H1 (cell line): Measurements from ENCODE around the gene GALNT18. TPM values are rescaled to one million over a fixed set of nuclear protein-coding genes. Genes with fewer than 3 reads are reported as not detected.

Experiments used
- CBX5 ChIP-seq: fragments of 300-800, 300-1000 bp; sonication (generic); IDR thresholded peaks from 2 replicates; pipeline ENCODE4 v1.7.1; 2016; ENCODE audit warnings: antibody characterized with exemption, low read length, low read depth
- EZH2 ChIP-seq: fragments of 200-600 bp; sonication (generic); IDR thresholded peaks from 2 replicates; pipeline ENCODE4 v1.7.1; 2012; ENCODE audit warnings: low read depth, mild to moderate bottlenecking, moderate library complexity, low read length, inconsistent platforms; ENCODE audit not compliant: severe bottlenecking
- JUN ChIP-seq: IDR thresholded peaks from 2 replicates; pipeline ENCODE4 v1.6.1; 2011; ENCODE audit warnings: low read depth, mild to moderate bottlenecking, improper control_type of control experiment, low read length
- SRF ChIP-seq: IDR thresholded peaks from 2 replicates; pipeline ENCODE4 v1.6.1; 2011; ENCODE audit warnings: mild to moderate bottlenecking, low read depth, low read length, moderate library complexity
- YY1 ChIP-seq: IDR thresholded peaks from 2 replicates; pipeline ENCODE4 v1.6.1; 2011; ENCODE audit warnings: low read depth, mild to moderate bottlenecking, low read length
- polyA plus RNA-seq, 7 experiments: library from polyadenylated mRNA; depleted of rRNA in 3 of 7; stranded (reverse) in 5 of 7; unstranded in 2 of 7; fragments of >200 nt in 5 of 7; fragments of 200-250 nt in 2 of 7; gene quantifications; 1 replicate in 5 of 7; 2 replicates in 1 of 7; 4 replicates in 1 of 7; pipeline versions ENCODE4 v1.2.1 to v1.2.3, GENCODE V29; 2011 to 2013; ENCODE audit warnings: missing spikeins in 2 of 7, mixed read lengths in 2 of 7
- total RNA-seq: library from RNA; stranded (reverse); fragmentation: NEBNext Ultra II Directional; extraction: Animal tissue kit (Norgen Biotek cat#: 25700); gene quantifications from 2 replicates; pipeline ENCODE4 v1.2.1, GENCODE V29; 2021

The GALNT18 gene
- total and polyA plus RNA-seq, 2 of the 8 experiments (the other 6 are each of a cell fraction or from before 2014, with no cell fraction given): 6.0 to 9.4 TPM

DNA sequence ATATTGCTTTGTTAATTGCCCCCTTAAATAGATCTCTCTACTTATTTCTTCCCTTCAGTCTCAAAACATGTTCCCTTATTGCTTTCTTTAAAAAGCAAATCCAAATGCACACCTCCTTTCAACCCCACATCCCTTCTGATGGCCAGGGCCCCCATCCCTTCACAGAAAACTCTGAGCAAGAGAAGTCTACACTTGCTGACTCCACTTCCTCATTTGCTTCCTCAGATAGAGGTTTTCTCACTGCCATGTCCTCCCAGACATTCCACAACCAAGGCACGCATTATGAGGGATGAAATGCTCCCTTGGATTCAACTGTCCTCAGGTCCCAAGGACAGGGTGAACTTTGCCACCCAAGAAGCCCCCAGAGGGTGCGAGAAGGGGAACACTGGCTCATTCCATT, 311.9 kb downstream of the GALNT18 start (continued):
- no peak for TF ChIP-seq YY1
- TF ChIP-seq SRF: no peak
- no peak for TF ChIP-seq CBX5
- no peak for TF ChIP-seq EZH2
- no peak for TF ChIP-seq JUN
